GM15510 (cell line): Measurements from ENCODE around the gene SLC9A6.

ENCODE experiments used
- POLR2A ChIP-seq: IDR thresholded peaks from 3 replicates; pipeline ENCODE4 v1.6.1; 2011; ENCODE audit warnings: borderline replicate concordance; ENCODE audit not compliant: insufficient read length; ENCODE audit errors: extremely low read depth

SLC9A6 gene

GRCh38 chrX:135985157-135985972 is at the start of gene SLC9A6:
SLC9A6 (plus strand) TSS chrX:135985435; CDS start chrX:135985659, 224 bp downstream.
- peak; percentile 53 for TF ChIP-seq POLR2A

DNA sequence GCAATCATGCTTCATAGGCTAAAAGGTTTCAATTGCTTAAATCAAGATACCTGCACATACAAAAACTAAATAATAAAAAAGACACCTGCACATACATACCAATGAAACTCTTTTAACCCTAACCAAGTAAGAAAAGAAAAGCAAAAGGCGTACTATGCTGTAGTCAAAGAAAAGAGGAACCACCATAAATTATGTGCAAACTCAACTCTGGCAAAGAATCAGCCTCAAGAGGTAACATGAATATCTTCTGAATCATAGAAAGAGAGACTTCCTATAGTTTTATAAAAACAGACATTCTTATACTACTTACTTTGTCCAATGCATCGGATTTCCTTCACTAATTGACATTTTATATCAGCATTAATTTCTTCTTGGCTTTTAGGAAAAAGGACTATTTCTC is 40.7 kb upstream of the SLC9A6 start:
- TF ChIP-seq POLR2A, result no peak

DNA sequence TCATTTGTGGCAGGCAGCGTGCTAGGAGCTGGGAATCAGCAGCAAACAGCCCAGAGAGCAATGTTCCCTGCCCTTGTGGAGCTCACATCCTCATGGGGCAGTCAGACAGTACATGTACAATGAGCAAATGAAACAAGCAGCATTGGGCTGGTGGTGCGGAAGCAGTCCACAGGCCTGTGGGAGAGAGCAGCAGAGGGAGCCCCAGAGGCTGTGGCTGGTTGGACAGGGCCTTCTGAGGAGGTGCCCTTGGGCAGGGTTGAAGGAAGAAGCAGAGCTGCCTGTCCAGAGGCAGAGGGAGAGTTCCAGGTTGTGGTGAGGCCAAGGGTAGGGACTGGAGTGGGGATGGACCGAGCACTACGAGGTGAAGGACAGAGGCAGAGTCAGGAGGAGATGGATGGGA is 33.9 kb upstream of the SLC9A6 start:
- TF ChIP-seq POLR2A, result no peak

- no peak for TF ChIP-seq POLR2A
These were observed 12.1 kb upstream of the SLC9A6 start for GRCh38 chrX:135973025-135973547.

DNA sequence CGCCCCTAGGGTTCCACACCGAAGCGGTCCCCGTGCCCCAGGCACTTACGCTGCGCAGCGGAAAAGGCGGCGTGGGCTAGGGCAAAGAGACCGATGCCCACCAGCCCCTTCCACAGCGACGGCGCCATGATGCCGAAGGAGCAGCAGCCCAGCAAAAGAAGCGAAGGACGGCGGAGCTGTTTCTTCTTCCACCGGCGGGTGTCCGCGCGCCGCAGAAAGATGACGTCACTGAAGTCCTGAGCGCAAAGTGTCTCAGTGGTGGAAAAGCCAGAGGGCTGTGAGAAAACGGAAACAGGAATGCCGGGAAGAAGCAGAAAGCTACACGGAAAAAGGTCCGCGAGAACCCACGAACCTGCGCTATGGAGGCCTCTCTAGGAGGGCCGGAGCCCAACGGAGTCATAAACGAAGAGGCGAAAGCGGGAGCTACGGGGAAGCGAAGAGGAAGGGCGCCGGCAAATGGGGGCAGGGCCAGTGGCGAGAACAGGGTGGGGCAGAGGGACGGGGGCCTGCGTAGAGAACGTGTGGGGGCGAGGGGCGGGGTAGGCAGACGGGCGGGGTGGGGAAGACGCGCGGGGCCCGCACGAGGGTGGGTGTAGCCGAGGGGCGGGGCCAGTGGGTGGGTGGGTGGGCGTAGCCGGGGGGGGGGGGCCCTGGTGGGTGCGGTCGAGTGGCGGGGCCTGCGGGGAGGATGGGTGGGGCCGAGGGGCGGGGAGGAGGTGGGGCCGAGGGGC is 11.5 kb upstream of the SLC9A6 start, which contains the start of gene MMGT1:
TSS of gene MMGT1 (minus strand) at position 441 of the 731 bp plus-strand sequence. CDS start at position 128, 313 bp downstream.
- peak; percentile 55 for TF ChIP-seq POLR2A

- no peak for TF ChIP-seq POLR2A
These were observed 10.9 kb upstream of the SLC9A6 start for GRCh38 chrX:135974279-135974856.

GRCh38 chrX:135975421-135975820 is 9.8 kb upstream of the SLC9A6 start:
- TF ChIP-seq POLR2A, result no peak

GRCh38 chrX:135977611-135978010 is 7.6 kb upstream of the SLC9A6 start:
- TF ChIP-seq POLR2A, result no peak

DNA sequence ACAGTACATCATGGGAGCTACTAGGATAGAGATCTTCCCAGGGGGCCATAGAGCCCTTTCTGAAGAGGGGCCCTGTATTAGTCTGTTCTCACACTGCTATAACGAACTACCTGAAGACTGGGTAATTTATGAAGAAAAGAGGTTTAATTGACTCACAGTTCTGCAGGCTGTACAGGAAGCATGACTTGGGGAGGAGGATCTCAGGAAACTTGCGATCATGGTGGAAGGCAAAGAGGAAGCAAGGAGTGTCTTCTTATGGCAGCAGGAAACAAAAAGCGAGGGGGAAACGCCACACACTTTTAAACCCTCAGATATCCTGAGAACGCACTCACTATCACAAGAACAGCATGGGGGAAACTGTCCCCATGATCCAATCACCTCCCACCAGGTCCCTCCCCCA is 4.2 kb upstream of the SLC9A6 start:
- TF ChIP-seq POLR2A, result no peak

DNA sequence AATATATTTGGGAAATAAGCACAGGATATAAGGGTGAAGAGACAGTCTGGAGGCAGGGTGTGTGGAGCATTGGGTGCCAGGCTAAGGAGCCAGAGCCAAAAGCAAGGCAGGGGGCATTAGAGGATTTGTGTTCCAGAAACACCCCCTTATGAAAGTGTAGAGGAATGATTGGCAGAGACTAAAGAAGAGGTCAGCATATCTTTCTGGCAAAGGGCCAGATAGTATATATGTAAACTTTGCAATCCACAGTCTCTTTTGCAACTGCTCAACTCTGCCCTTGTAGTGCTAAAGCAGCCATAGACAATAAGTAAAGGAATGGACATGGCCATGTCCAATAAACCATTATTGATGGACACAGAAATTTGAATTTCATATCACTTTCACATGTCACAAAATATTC is 3.6 kb upstream of the SLC9A6 start:
- no peak for TF ChIP-seq POLR2A

- no peak for TF ChIP-seq POLR2A
These were observed 2.4 kb upstream of the SLC9A6 start for GRCh38 chrX:135982860-135983259.

DNA sequence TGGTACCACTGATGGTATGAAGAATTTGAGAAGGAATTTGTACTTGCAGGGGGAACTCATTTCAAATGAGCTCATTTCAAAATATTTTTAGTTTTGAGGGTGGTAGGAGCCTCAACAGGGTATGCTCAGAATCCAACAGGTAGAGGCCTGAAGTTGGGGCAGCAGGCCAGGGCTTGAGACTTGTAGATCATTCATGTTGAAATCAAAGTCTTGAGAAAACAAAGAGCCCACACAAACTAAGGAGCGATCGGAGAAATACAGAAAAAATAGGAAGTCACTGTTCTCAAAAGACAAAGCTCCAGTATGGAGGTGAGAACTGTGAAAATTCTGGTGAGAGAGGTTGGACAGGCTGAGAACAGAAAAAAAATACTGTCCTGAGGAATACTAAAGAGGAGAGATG is 979 bp upstream of the SLC9A6 start:
- no peak for TF ChIP-seq POLR2A

- TF ChIP-seq POLR2A, result no peak
These were observed 461 bp upstream of the SLC9A6 start for GRCh38 chrX:135984791-135985156.

DNA sequence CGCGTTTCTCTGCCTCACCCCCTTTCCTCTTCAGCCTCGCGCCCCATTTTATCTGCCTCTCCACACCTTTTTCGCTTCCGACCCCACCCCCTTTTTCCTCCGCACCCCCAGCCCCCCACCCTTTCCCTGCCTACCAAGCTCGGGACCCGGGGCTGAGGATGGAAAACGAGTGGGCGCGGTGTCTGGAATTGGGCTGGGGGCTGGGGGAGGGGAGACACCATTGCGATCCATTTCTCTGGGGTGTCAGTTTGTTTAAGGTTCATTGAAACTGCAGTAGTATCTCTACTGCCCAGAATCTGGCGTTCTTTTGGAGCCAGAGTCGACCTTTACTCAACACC is 707 bp downstream of the SLC9A6 start:
- TF ChIP-seq POLR2A, result no peak

GRCh38 chrX:135988245-135988644 is 3.0 kb downstream of the SLC9A6 start:
- TF ChIP-seq POLR2A, result no peak

- TF ChIP-seq POLR2A, result no peak
These were observed 29.8 kb downstream of the SLC9A6 start for GRCh38 chrX:136015016-136015415.

DNA sequence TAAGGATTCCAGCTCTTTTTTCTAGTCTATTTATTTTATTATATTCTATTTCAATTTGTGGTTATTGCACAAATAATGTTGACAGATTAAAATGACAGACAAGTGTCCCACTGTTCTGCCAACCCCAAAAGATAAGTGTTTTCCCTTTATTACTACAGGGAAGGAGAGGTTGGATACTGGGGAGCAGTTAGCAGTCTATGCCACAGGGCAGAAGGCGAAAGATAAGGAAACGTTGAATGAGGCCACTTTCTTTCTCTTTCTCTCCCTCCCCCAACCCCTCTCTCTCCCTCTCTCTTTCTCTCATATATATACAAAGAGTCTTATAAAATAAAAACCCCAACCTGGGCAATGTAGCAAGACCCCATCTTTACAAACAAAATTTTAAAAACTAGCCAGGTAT is 31.6 kb downstream of the SLC9A6 start:
- TF ChIP-seq POLR2A, result no peak

- no peak for TF ChIP-seq POLR2A
These were observed 34.0 kb downstream of the SLC9A6 start for GRCh38 chrX:136019226-136019625.
